Stimulated activated CD4-positive, alpha-beta T cell treated with anti-CD3 and anti-CD28 coated beads, Interleukin-15, amount 100 ng/mL, for 48 hours (primary cell): ENCODE data around the gene PRDM7.
A peak's percentile ranks its signal among the peaks of the same experiment; 100 is the strongest.

Source experiments
- DNase-seq, 2 donors: peaks; one replicate each; pipeline ENCODE4 v3.0.0-alpha.2; 2020; ENCODE audit warnings: low read depth in 2 of 2

Gene PRDM7

GRCh38 chr16:90037276-90037675 lies 39.9 kb downstream of the PRDM7 start:
- DNase-seq: no peak

DNA sequence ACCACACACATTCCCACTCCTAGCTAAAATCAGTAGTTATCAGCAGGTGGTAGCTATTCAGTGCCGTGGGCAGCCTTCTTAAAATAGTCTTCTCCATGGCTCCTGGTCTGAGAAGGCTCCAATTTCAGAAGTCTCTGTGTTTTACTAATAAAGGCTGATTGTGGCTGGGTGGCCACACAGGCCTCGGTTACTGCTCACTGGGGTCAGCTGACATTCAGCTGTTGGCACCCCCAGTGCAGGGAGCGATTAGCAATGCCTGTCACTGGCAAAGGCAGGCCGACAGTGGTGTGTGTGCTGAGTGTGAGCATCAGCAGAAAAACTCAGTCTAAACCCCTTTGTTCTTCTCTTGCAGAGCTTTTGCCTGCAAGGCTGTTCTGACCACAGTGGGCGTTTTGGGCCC lies 41.2 kb downstream of the PRDM7 start:
- DNase-seq: no peak

DNA sequence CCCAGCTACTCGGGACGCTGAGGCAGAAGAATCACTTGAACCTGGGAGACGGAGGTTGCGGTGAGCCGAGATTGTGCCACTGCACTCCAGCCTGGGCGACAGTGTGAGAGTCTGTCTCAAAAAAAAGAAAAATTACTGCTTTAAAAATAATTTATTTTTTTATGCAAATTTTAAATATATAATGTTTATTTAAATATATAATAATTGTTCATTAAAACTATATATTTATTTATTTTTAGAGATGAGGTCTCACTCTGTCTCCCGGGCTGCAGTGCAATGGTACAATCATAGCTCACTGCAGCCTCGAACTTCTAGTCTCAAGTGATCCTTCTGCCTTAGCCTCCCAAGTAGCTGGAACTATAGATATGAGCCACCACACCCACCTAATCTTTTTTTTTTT lies 42.6 kb downstream of the PRDM7 start:
- DNase-seq: no peak

DNA sequence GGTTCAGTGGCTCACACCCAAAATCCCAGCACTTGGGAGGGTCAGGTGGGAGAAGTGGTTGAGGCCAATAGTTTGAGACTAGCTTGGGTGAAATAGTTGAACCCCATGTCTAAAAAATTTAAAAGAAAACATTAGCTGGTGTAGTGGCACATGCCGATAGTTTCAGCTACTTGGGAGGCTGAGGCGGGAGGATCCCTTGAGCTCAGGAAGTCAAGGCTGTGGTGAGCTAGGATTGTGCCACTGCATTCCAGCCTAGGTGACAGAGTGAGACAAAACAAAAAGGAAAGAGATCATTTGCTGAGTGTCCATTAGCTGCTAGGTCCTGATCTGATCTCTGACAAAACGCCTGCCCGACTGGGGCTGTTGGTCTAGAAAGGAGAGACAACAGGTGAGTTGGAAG lies 43.7 kb downstream of the PRDM7 start:
- DNase-seq: no peak

DNA sequence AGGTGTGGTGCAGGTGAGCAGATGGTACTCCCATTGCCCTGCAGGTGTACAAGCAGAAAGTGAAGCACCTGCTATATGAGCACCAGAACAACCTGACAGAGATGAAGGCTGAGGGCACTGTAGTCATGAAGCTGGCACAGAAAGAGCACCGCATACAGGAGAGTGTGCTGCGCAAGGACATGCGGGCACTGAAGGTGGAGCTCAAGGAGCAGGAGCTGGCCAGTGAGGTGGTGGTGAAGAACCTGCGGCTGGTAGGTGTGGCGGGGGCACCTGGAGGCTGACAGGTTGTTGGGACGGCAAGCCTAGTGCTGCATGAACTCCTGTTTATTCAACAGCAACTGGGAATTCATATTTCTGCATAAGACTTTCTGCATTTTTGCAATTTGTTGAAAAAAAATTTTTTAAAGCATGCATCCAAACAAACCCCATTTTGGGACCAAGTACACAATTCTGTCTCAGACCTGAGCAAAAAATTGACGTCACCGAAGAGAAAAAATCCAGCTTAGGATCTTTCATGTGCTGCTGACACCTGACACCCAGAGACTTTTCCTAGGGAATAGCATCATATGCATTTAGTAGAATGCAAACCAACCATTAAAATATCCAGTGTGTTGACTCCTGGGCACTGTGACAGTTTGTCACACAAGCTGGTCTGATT lies 44.3 kb downstream of the PRDM7 start:
- DNase-seq: no peak

DNA sequence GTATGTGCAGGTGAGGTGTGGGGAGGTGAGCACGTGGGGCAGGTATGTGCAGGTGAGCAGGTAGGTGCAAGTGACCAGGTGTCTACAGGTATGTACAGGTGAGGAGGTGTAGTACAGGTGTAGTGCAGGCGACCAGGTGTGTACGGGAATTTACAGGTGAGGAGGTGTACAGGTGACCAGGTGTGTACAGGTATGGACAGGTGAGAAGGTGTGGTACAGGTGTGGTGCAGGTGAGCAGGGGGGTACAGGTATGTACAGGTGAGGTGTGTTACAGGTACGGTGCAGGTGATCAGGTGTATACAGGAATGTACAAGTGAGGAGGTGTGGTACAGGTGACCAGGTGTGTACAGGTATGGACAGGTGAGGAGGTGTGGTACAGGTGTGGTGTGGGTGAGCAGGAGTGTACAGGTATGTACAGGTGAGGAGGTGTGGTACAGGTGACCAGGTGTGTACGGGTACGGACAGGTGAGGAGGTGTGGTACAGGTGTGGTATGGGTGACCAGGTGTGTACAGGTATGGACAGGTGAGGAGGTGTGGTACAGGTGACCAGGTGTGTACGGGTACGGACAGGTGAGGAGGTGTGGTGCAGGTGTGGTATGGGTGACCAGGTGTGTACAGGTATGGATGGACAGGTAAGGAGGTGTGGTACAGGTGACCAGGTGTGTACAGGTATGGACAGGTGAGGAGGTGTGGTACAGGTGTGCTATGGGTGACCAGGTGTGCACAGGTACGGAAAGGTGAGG lies 45.0 kb downstream of the PRDM7 start:
- no peak for DNase-seq

GRCh38 chr16:90031186-90031930 lies 45.8 kb downstream of the PRDM7 start:
- DNase-seq: no peak

DNA sequence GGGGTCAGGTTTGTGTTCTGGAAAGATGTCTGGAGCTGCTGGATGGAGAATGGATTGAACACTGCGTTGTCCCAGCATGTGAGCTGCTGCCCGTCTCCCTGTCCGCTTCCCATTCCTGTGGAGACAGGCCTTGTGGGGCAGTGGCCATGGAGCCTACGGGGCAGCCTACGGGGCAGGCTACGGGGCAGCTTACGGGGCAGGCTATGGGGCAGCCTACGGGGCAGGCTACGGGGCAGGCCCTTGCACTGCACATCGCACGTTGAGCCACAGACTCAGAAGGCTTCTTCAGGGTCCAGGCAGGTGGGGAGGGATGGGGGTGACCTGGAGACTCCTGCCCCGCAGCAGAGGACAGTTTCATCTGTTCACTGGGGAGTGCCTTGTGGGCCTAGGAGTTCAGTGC lies 48.1 kb downstream of the PRDM7 start:
- DNase-seq: no peak

- DNase-seq: no peak
These were observed 49.5 kb downstream of the PRDM7 start for GRCh38 chr16:90027611-90028010.

DNA sequence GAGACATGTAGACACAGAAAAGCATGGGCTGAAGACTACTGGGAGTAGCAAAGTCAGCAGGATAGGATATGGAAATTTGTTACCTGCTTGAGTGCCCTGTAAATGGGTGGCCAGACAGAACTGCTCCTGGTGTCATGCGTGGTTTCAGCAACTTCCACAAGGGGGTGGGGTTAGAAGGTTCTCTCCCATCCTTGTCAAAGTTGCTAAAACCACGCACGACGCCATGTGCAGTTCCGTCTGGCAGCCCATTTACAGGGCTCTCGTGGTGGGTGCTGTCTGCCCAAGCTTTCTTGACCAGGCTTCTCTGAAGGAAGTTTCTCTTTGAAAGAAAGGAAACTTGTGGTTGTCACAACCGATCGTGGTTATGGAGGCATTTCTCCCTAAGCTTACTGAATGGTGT lies 51.0 kb downstream of the PRDM7 start:
- no peak for DNase-seq

- DNase-seq: no peak
These were observed 54.1 kb downstream of the PRDM7 start for GRCh38 chr16:90023078-90023447.

DNA sequence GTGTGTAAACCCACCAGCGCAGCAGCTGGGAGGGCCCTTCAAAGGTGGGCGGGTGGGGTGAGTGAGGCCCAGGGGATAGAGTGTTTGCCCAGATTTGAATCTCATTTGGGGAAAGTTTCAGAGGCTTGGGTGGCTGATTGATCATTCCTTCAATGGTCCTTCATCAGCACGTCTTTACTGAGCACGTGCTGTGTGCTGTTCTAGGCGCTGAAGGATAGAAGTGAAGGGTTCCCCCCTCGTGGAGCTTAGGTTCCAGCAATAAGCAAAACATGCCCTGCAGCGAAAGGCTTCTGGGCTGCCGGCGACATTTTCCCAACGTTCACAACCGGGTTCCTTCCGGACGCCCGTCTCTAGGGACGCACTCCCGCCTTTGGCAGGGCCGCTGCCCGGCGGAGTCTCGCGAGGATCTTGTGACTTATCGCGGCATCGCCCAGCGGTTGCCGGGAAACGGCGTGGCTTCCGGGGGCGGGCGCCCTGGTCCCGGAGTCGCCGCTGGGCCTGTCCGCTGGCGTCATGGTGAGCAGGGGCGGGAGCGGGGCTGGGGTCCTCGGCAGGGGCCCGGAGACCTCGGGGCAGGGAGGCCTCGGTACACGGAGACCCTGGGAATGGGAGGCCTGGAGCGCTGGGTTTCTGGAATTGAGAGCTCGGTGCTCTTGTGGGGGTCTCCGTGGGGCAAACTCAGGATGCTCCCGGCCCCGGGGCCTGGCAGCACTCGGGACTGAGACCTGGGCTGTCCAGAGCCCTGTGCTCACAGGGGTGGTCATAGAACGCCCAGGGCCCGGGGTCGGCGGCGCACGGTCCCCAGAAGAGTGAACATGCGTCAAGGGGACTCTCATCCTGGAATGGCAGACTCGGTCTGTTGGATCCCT lies 54.7 kb downstream of the PRDM7 start:
- peak; percentile 74 to 79 for DNase-seq

DNA sequence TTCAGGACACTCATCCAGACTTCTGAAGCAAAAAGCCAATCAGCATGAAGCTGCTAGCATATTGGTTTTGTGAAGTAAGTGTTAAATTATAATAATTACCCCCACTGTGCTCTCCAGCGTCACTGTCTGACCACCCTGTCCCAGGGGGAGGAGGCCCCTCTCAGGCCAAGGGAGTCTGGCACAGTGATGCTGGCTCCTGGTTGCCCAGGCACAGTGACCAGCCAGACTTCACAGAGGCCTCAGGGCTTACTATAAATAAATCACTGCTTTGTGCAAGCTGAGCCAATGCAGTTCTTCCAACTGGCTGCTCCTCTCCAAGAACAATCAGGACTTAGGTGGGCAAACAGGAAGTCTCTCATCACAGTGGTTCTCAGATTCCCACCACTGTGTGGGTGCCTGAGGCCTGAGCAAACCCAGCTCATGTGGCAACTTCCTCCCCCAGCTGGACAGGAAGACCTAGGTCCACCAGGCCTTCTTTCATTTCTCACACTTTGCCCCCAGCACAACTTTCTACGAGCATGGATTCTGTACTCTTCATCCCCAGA lies 56.2 kb downstream of the PRDM7 start:
- DNase-seq: no peak

GRCh38 chr16:90020260-90020837 lies 56.8 kb downstream of the PRDM7 start:
- DNase-seq: no peak

- peak in 1 of 2 donors; percentile 25 for DNase-seq
These were observed 57.4 kb downstream of the PRDM7 start for GRCh38 chr16:90019543-90020259.

DNA sequence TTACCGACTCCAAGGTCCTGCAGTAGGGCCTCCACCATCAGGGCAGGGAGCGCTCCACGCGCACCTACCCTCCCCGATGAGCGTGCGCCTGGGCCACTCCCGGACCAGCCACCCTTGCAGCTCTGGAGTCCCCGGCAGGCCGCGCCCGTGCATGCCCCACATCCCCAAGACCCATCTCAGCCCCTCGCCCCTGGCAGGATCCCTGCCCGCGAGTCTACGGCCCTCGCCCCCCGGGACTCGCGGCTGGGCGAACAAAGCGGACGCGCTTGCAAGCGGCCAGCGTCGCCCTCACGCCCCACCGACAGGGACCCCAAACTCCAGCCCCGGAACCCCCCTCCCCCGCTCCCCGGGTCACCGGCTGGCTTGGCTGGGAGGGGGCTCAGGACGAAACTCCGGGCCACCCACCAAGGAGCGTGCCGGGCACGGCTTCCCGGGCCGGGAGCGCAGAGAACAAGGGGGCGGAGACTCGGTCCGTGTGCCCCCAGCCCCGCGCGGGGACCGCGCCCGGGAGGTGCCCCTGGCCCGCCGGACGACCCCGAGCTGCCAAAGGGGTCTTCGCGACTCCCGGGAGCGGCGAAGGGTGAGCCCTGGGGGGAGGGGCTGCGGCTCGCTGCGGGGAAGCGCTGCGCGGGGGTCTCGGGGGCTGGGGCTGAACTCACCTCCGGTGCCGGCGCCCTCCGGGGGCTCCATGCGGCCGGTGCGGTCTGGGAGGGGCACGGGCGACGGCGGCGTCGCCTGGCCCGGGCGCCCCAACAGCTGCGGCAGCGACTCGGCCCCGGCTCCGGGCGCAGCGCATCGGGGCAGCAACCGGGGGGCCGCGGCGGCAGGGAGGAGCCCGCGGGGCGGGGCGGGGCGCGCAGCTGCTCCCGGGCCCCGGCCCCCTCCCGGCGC lies 58.2 kb downstream of the PRDM7 start, which contains the start of gene DBNDD1:
DBNDD1 (minus strand) TSS at position 805 of the 891 bp plus-strand sequence; CDS start at position 690, 115 bp downstream.
- DNase-seq: no peak

- DNase-seq: no peak
These were observed 58.9 kb downstream of the PRDM7 start for GRCh38 chr16:90018297-90018651.

DNA sequence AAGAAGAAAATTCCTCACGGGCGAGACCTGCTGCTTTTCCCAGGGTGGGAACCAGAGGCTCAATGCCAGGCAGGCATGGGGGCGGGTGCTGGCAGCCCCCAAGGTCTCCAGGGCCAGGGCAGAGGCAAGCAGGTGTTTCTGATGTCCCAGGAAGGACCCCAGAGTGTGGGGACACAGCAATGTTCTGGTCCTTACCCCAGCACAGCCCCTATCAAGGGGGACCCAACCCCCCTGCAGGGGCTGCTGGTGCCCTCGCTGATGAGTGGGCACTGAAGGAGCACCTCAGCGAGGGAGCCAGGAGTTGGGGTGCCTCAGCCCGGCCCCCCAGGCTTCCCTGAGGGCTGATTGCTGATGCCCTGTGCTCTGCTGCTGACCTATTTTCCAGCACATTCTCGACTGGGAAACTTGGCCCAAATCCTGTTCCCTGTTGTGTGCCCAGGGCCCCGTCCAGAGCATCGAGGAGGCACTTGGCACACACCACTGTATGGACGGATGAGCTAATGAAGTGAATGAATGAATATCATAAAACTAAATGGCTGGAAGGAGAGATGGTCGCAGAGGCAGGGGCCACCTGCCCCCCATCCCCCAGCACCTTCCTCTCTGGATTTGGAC lies 60.7 kb downstream of the PRDM7 start:
- no peak for DNase-seq
